Ramos (cell line): Measurements from ENCODE around the gene RNF167.
"Not testable (repeated sequence)": the region's sequence is repeated elsewhere in the genome, so short reads cannot be mapped to it uniquely, and the experiment has no call there.

Experiments used
- in situ Hi-C: fragments of 300-500 bp; cut with MboI; formaldehyde crosslinking; loops from one replicate; pipeline ENCODE4 v1.14.3; 2022; ENCODE audit warnings: low sequenced_read_pairs; ENCODE audit not compliant: unreplicated experiment

Gene RNF167

DNA sequence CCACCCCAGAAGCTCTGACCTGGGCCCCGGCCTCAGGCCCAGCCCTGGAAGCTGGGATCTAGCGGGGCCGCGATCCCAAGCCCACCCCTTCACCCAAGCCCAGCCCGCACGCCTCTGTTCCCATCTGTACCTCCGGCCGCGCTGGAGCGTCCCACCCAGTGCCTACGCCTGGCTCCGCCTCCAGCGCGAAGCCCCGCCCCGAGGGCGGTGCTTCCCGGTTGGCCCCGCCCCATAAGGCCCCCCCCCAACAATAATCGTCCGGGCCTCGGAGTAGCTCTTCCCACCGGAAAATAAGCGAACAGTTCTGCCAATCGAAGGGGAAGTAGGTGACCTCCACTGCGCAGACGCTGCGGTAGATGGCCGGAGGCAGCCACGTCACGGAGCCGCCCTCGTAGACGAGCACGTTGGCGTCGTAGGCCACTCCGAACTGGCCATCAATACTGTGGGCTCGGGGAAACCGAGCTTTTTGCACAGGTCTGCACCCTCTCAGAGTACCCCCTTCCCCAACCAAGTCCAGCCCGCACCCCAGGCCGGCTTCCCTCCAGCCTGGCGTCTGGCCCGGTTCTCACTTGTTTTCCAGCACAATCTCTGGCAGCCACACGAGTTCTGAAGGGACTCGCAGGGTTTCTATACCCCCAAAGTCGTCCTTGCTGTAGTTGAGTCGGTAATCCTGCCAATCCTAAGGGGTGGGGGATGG is 38.3 kb upstream of the RNF167 start:
- in situ Hi-C loops: loop anchor here (10.0 kb wide), 1 partner anchor 153 kb away; no protein-coding TSS in a partner anchor

DNA sequence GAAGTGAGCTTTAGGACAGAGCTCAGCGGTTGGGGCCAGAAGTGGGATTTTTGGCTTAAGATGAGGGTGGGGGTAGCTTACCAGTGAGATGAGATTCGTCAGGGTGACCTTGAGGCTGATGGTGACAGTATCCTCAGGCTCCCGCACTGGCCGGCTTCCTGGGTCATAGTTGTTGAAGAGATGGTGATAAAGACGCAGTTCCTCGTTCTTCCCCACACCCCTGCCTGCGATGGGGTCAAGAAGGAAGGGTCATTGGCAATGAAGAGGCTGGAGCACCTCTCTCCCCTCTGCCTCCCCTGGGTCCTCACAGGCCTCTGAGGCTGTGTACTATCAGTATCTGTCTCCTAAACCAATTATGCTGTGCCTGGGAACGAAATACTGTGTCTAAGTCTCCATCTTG is 37.5 kb upstream of the RNF167 start:
- in situ Hi-C loops: loop anchor here (10.0 kb wide), 1 partner anchor 152 kb away; no protein-coding TSS in a partner anchor

DNA sequence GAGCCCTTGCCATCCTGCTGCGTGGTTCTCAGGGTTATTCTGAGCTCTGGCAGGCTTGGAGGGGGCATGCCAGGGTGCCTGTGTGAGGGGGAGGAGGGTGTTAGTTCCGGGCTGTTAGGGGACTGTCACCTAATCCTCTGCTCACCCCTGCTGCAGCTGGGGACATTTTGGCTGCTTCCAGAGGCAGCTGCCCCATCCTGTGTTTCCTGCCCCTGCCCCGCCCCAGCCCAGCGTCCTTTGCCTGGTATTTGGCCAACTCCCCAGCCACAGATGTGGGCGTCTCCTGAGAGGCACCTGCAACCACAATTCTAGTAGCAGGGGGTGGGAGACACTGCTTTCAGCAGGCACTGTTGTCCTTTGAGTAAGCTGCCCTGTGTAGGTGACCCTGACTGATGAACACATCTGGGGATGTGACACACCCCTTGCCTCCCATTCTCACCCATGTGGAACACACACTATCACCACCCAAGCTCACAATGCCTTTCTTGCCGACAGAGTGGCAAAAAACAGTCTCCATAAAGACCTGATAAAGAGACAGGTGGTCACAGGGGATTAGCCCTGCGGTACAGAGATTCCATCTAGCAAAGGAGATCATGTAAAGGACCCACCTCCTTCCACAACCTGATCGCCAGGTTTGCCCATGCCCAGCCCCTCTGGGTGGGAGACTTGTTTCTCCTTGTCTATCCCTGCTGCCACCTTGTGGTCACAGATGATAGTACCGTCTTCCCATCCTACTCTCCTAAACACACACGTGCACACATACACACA is 36.8 kb upstream of the RNF167 start, which contains the start of gene CHRNE:
TSS of gene CHRNE (minus strand) at position 48 of the 768 bp plus-strand sequence. CDS start at position 13, 35 bp downstream.
- in situ Hi-C loops: loop anchor here (10.0 kb wide), 1 partner anchor 152 kb away; no protein-coding TSS in a partner anchor

DNA sequence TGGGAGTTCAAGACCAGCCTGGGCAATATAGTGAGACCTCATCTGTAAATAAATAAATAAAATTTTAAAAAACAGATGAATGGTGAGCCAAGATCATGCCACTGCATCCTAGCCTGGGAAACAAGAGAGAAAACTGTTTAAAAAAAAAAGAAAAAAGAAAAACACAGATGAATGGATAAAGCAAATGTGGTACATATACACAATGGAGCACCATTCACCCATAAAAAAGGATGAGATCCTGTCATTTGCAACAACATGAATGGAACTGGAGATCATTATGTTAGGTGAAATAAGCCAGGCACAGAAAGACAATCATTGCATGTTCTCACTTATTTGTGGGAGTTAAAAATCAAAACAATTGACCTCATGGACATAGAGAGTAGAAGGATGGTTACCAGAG is 33.4 kb upstream of the RNF167 start:
- in situ Hi-C loops: loop anchor here (10.0 kb wide), 1 partner anchor 148 kb away; no protein-coding TSS in a partner anchor

DNA sequence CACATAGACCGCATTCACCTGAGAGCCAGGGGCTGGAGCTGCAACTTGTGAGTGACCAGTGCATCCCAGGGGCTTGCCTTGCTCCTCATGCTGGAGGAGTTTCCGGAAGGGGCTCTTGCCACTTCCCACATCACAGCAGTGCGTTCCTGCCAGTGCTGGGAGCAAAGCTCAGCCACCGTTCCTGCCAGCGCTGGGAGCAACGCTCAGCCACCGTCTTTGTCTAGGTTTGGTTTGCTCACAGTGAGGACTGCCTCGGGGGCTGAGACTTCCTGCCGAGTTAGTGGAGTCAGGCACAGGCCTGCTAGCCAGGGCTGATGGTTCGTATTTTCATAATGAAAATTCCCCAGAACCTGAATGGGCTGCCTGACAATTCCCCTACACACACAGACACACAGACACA is 31.8 kb upstream of the RNF167 start:
- in situ Hi-C loops: loop anchor here (10.0 kb wide), 1 partner anchor 146 kb away; no protein-coding TSS in a partner anchor

GRCh38 chr17:4908711-4909496 is 31.2 kb upstream of the RNF167 start:
- in situ Hi-C loops: loop anchor here (10.0 kb wide), 1 partner anchor 146 kb away; no protein-coding TSS in a partner anchor

GRCh38 chr17:4913994-4914393 is 26.1 kb upstream of the RNF167 start:
- in situ Hi-C loops: no loop called here

DNA sequence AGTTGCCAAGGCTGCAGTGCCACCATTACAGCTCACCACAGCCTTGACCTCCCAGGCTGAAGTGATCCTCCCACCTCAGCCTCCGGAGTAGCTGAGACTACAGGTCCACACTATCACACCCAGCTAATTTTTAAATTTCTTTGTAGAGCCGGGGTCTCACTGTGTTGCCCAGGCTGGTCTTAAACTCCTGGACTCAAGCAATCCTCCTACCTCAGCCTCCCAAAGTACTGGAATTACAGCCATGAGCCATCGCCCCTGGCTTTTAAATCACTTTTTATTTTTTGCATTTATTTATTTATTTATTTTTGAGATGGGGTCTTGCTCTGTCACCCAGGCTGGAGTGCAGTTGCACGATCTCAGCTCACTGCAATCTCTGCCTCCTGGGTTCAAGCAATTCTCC is 25.5 kb upstream of the RNF167 start:
- in situ Hi-C loops: not testable (repeated sequence)

DNA sequence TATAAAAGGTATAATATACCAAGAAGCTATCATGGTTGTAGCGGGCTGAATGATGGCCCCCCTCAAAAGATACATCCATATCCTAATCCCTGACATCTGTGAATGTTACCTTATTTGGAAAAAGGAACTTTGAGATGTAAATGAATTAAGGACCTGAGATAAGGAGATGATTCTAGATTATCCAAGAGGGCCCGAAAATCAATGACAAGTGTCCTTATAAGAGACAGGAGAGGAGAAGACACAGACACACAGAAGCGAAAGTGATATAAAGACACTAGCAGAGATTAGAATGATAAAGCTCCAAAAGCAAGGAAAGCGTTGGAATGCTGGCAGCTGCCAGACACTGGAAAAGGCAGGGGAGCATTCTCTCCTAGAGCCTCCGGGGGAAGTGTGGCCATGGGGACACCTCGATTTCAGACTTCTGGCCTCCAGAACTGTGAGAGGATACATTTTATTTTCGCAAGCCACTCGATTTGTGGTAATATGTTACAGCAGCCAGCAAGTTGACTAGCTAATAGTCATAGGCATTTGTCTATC is 20.5 kb upstream of the RNF167 start:
- in situ Hi-C loops: no loop called here

- in situ Hi-C loops: no loop called here
These were observed 19.6 kb upstream of the RNF167 start for GRCh38 chr17:4920351-4921048.

DNA sequence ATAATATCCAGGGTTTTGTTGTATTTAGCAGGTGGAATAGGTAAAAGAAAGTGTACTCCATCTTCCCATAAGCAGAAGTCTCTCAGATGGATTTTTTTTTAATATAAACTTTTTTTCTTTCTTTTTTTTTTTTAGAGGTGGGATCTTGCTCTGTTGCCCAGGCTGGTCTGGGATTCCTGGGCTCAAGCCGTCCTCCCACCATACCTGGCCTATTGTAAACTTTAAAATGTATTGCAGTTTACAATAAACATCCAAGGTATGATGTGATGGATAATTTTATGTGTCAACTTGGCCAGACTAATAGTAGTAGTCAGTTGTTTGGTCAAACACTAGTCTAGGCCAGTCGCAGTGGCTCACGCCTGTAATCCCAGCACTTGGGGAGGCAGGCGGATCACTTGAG is 18.7 kb upstream of the RNF167 start:
- in situ Hi-C loops: no loop called here

DNA sequence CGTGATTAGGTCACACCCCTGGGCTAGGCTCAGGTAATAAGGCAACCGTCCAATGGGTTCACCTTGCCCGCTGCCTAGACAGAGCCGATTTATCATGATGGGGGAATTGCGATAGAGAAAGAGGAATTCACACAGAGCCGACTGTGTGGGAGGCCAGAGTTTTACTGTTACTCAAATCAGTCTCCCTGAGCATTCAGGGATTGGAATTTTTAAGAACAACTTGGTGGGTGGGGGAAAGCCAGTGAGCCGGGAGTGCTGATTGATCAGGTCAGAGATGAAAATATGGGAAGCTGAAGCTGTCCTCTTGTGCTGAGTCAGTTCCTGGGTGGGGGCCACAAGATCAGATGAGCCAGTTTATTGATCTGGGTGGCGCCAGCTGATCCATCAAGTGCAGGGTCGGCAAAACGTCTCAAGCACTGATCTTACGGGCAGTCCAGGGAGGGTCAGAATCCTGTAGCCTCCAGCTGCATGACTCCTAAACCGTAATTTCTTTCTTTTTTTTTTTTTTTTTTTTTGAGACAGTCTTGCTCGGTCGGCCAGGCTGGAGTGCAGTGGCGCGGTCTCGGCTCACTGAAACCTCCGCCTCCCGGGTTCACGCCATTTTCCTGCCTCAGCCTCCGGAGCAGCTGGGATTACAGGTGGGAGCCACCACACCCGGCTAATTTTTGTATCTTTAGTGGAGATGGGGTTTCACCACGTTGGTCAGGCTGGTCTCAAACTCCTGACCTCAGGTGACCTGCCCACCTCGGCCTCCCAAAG is 13.3 kb upstream of the RNF167 start:
- in situ Hi-C loops: not testable (repeated sequence)

- in situ Hi-C loops: no loop called here
These were observed 11.2 kb upstream of the RNF167 start for GRCh38 chr17:4928881-4929280.

GRCh38 chr17:4931963-4932362 is 8.1 kb upstream of the RNF167 start, which contains the start of gene GP1BA:
Gene GP1BA (plus strand): TSS chr17:4932277. CDS start chr17:4932605, 328 bp downstream.
- in situ Hi-C loops: no loop called here

- in situ Hi-C loops: no loop called here
These were observed 7.3 kb upstream of the RNF167 start for GRCh38 chr17:4932756-4933155.

DNA sequence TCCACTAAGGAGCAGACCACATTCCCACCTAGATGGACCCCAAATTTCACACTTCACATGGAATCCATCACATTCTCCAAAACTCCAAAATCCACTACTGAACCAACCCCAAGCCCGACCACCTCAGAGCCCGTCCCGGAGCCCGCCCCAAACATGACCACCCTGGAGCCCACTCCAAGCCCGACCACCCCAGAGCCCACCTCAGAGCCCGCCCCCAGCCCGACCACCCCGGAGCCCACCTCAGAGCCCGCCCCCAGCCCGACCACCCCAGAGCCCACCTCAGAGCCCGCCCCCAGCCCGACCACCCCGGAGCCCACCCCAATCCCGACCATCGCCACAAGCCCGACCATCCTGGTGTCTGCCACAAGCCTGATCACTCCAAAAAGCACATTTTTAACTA is 6.4 kb upstream of the RNF167 start:
- in situ Hi-C loops: no loop called here

GRCh38 chr17:4934173-4934979 is 5.7 kb upstream of the RNF167 start:
- in situ Hi-C loops: no loop called here

GRCh38 chr17:4935650-4936049 is 4.4 kb upstream of the RNF167 start:
- in situ Hi-C loops: no loop called here
